LNCaP clone FGC (cell line): ENCODE measurements around the gene GATA2.

ENCODE experiments used
- DNase-seq: peaks from one replicate; pipeline ENCODE4 v3.0.0-alpha.2; 2011; ENCODE audit warnings: low read depth
- H3K4me3 ChIP-seq: 2 replicates; pipeline ENCODE4 v1.5.1; 2011; ENCODE audit warnings: mild to moderate bottlenecking, low read depth, low read length, control low read depth
- TF ChIP-seq, protein P1 (sequence below): IDR thresholded peaks from 2 replicates; pipeline ENCODE4 v1.5.1; 2012; ENCODE audit warnings: mild to moderate bottlenecking; ENCODE audit not compliant: control insufficient read depth, insufficient read depth; ENCODE audit errors: extremely low read depth

The GATA2 gene

DNA sequence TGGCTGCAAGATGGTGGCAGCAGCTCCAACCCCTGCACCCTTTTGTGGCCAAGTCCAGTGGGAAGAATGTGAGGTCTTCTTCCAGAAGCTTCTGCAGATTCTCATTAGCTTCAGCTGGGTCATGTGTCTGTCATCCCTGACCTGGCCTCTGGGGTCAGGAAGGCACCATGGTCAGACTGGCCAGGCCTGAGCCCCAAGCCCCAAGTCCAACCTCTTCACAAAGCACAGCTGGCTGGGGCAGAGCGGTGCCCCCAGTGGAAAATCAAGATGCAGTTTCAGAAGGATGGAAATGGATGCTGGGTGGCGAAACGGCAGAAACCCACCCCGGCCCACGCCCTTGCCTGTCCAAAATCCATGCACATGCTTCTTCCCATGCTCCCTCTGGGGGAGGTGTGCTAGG lies 15.9 kb upstream of the GATA2 start:
- TF ChIP-seq, protein P1, sequence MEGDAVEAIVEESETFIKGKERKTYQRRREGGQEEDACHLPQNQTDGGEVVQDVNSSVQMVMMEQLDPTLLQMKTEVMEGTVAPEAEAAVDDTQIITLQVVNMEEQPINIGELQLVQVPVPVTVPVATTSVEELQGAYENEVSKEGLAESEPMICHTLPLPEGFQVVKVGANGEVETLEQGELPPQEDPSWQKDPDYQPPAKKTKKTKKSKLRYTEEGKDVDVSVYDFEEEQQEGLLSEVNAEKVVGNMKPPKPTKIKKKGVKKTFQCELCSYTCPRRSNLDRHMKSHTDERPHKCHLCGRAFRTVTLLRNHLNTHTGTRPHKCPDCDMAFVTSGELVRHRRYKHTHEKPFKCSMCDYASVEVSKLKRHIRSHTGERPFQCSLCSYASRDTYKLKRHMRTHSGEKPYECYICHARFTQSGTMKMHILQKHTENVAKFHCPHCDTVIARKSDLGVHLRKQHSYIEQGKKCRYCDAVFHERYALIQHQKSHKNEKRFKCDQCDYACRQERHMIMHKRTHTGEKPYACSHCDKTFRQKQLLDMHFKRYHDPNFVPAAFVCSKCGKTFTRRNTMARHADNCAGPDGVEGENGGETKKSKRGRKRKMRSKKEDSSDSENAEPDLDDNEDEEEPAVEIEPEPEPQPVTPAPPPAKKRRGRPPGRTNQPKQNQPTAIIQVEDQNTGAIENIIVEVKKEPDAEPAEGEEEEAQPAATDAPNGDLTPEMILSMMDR: no peak
- no peak overlapping the region for H3K4me3 ChIP-seq
- no peak for DNase-seq

DNA sequence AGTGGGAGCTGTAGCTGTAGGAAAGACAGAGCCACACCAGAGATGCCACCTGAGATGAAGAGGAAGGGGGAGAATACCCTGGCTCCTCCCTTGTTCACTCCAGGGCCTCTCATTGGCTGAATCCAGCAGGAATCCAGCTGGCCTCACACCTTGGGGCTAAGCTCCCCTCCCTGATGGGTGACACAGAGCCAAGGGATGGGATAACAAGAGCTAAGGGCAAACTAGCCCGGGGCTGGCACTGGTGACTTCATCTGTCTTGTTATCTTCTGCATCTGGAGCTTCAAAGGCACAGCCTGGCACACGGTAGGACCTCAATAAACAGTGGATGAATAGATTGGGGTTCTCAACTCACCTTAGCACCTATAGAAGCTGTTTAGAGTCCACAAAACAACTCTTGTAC lies 13.8 kb upstream of the GATA2 start:
- H3K4me3 ChIP-seq: no peak overlapping the region
- DNase-seq: no peak
- TF ChIP-seq, protein P1: no peak

DNA sequence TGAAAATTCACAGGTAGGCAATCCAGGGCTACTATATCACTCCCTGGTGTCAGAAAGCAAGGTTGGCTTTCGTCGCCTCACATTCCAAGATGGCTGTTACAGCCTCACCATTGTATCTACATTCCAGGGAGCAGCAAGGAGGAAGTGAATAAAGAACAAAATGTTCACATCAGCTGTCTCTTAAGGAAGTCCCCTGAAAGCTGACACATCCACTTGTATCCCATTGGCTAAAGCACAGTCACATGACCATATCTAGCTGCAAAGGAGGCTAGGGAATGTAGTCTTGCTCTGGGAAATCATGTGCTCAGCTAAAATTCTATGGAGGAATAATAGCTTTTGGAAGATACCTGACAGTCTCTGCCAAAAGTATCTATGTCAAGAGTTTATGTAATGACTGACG lies 12.8 kb upstream of the GATA2 start:
- no peak overlapping the region for H3K4me3 ChIP-seq
- no peak for DNase-seq
- TF ChIP-seq, protein P1: no peak

DNA sequence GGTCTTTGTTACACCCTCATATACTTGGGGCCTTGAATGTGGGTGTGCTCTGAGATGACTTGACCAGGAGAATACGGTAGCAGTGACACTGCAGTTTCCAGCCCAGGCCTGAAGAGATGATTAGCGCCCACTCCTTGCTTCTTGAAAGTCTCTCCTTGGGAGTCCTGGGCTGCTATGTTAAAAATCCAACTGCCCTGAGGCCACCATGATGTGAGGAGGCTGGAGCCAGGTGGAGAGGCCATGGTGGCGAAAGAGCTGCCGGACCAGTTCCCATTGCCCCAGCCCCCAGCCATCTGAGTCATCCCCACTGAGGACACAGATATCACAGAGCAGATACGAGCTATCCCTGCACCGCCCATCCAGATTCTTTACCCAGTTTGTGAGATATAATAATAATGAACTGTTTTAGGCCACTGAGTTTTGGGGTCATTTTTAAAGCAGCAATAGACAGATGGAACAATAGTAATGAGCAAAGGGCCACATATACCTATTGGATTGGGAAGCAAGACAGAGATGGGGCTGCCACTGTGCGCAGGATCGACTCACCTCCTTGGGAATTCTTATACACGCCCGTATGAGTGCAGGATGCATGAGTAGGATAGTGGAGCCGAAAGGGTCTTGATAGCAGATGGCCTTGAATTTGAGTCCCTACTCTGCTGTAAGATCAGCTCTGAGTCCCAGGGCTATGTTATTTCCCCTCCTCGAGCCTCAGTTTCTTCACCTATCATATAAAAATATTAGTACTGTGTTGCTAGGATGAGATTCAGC lies 12.1 kb upstream of the GATA2 start:
- no peak overlapping the region for H3K4me3 ChIP-seq
- TF ChIP-seq, protein P1: no peak
- DNase-seq: no peak

DNA sequence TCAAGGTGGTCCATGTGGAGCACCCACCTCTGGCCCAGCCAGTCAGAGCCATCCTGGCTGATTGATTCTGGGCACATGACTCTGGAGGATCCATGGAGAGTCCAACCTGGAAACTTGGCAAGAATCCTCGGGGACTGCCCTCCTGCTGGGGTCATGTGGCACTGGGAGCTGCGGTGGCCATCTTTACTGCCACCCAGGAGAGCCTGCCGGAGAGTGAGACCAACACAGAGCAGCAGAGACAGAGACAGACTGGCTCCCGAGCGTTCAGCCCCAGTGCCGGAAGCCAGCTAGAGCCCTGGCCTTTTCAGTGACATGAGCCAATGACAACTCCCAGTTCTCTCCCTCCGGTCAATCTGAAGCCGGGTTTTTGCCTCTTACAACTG lies 11.5 kb upstream of the GATA2 start:
- no peak for DNase-seq
- TF ChIP-seq, protein P1: no peak
- H3K4me3 ChIP-seq: no peak overlapping the region

DNA sequence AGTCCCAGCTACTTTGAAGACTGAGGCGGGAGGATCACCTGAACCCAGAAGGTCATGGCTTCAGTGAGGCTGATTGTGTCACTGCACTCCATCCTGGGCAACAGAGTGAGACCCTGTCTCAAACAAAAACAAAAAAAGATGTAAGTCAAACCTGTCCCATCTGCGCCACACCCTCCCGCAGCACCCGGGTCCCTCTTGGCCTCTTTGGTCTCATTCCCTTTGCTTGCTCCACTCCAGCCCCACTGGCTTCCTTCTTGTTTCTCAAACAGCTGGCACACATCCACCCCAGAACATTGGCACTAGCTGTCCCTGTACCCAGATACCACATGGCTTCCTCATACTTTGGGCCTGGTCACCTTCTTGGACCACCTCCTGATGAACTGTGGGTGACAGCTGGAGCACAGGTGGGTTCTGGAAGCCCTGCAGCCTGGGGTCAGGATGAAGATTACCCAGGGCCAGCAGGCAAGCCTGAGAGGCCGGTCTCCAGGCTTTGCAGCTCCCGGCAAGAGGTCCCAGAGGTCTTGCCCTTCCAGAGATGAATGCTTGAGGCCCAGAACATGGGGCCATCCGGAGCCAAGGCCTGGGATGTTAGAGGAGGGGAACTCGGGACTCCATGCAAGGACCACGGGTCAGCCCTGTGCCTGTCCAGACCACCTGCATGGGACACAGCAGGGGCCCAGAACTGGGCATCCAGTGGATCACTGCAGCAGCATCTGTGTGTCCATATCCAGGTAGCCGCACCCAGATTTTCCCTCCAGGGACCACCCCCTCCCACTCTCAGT lies 10.9 kb upstream of the GATA2 start:
- no peak for DNase-seq
- TF ChIP-seq, protein P1: no peak
- H3K4me3 ChIP-seq: no peak overlapping the region
